ENCODE data around the gene WDFY3. TPM values are rescaled to one million over a fixed set of nuclear protein-coding genes. Genes with fewer than 3 reads are reported as not detected.

Gene WDFY3
- total and polyA plus RNA-seq, 2 of the 4 experiments (the other 2 are of a cell fraction) = 12.5 to 58.1 TPM

DNA sequence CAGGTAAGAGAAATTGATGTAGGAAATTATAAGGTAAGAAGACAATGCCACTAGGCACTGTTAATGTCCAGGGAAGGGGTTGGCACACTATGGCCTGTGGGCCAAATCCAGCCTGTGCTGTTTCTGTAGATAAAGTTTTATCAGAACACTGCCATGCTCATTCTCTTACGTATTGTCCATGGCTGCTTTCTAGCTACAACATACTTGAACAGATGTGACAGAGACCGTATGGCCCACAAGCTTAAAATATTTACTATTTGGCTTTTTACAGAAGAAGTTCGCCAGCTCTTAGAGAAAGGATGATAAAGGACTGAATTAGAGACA lies 215.6 kb downstream of the WDFY3 start:
- H3K36me3 ChIP-seq (ENCODE audit: control insufficient read depth, insufficient read depth, low read length) = peaks cover 32% of the 10 kb centered on the region
- no peak overlapping the region for H3K18ac ChIP-seq (ENCODE audit: low read depth, low read length)
- H2BK120ac ChIP-seq (ENCODE audit: low read depth, low read length) = no peak overlapping the region
- in situ Hi-C loops (cut with MboI; ENCODE audit: low sequenced_read_pairs) (loop anchor here (5.0 kb wide), 1 partner anchor 216 kb away; the partner anchor contains the start of gene WDFY3), dilution Hi-C loops (cut with HindIII; ENCODE audit: low sequenced_read_pairs, unreplicated experiment) (no loop called here), intact Hi-C loops (cut with micrococcal nuclease) (loop anchor here (1.0 to 5.0 kb wide), 3 partner anchors 216 to 1109 kb away; no protein-coding TSS in a partner anchor)
- no peak overlapping the region for H2BK20ac ChIP-seq (ENCODE audit: low read depth, low read length)
- H4K5ac ChIP-seq (ENCODE audit: low read depth, low read length) = no peak overlapping the region
- H2BK5ac ChIP-seq (ENCODE audit: low read depth, low read length, poor library complexity, severe bottlenecking) = no peak overlapping the region
- TF ChIP-seq SMC3 (IDR thresholded peaks at IDR 0.05; ENCODE audit: low read depth, low read length) (no peak), CHD1 (IDR thresholded peaks at IDR 0.05; ENCODE audit: low read depth, low read length) (no peak), RAD21 (IDR thresholded peaks at IDR 0.05; ENCODE audit: low read length) (no peak), NFE2L2 (IDR thresholded peaks at IDR 0.05; ENCODE audit: low read depth, low read length) (no peak), MAZ (IDR thresholded peaks at IDR 0.05; ENCODE audit: borderline replicate concordance, low read depth, low read length) (no peak), FOS (IDR thresholded peaks at IDR 0.05; ENCODE audit: low read depth, low read length) (no peak), RCOR1 (IDR thresholded peaks at IDR 0.05; ENCODE audit: insufficient replicate concordance, low read length) (no peak), BHLHE40 (IDR thresholded peaks at IDR 0.05; ENCODE audit: low read depth, low read length) (no peak)
- TF ChIP-seq, protein P1, sequence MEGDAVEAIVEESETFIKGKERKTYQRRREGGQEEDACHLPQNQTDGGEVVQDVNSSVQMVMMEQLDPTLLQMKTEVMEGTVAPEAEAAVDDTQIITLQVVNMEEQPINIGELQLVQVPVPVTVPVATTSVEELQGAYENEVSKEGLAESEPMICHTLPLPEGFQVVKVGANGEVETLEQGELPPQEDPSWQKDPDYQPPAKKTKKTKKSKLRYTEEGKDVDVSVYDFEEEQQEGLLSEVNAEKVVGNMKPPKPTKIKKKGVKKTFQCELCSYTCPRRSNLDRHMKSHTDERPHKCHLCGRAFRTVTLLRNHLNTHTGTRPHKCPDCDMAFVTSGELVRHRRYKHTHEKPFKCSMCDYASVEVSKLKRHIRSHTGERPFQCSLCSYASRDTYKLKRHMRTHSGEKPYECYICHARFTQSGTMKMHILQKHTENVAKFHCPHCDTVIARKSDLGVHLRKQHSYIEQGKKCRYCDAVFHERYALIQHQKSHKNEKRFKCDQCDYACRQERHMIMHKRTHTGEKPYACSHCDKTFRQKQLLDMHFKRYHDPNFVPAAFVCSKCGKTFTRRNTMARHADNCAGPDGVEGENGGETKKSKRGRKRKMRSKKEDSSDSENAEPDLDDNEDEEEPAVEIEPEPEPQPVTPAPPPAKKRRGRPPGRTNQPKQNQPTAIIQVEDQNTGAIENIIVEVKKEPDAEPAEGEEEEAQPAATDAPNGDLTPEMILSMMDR (conservative IDR thresholded peaks at IDR 0.05; ENCODE audit: low read depth, low read length) = no peak
- TF ChIP-seq, protein P2, sequence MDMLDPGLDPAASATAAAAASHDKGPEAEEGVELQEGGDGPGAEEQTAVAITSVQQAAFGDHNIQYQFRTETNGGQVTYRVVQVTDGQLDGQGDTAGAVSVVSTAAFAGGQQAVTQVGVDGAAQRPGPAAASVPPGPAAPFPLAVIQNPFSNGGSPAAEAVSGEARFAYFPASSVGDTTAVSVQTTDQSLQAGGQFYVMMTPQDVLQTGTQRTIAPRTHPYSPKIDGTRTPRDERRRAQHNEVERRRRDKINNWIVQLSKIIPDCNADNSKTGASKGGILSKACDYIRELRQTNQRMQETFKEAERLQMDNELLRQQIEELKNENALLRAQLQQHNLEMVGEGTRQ (IDR thresholded peaks at IDR 0.05; ENCODE audit: low read depth, low read length) = no peak
- no peak overlapping the region for H3K9ac ChIP-seq (ENCODE audit: low read depth, low read length)
- H3K9me3 ChIP-seq (ENCODE audit: control insufficient read depth, insufficient read depth, low read length) = no peaks in the 10 kb centered on the region
- H4K8ac ChIP-seq (ENCODE audit: low read depth in 2 of 2, low read length in 2 of 2) = no peak overlapping the region
- DNase-seq (no peak), ATAC-seq (ENCODE audit: low read depth) (no peak)
- H3K23ac ChIP-seq (ENCODE audit: low read depth, low read length) = no peak overlapping the region
- CTCF ChIA-PET = interaction anchor here (0.6 to 1.7 kb wide), 12 partner anchors 13 to 314 kb away, joined by 3 to 10 read pairs (median 4); partner anchors contain the start of gene WDFY3
- no peak overlapping the region for H2AK9ac ChIP-seq (replicated peaks; ENCODE audit: low read depth, low read length, poor library complexity)
- H3K56ac ChIP-seq (ENCODE audit: extremely low read depth, insufficient read depth, low read length) = no peak overlapping the region
- H3K27me3 ChIP-seq (ENCODE audit: control insufficient read depth, insufficient read depth, low read length) = no peaks in the 10 kb centered on the region
- no CpG with 5 or more reads among the region's 3 CpGs for WGBS, 2 experiments (ENCODE audit: extremely low coverage in 2 of 2, insufficient read length in 1 of 2)
- no peaks in the 10 kb centered on the region; a peak in 1 of 4 replicates for H3K79me1 ChIP-seq (ENCODE audit: low read depth in 1 of 2, low read length in 2 of 2)
- H2BK15ac ChIP-seq (ENCODE audit: low read depth, low read length) = no peak overlapping the region
- H3K4ac ChIP-seq (ENCODE audit: low read depth, low read length) = no peak overlapping the region
- no TSS peak for BruUV-seq (replicated peaks)
- H4K91ac ChIP-seq (ENCODE audit: insufficient read depth, low read depth, low read length) = no peak overlapping the region
- H3K4me3 ChIP-seq (ENCODE audit: insufficient read depth, low read depth, low read length) = no peak overlapping the region
- H3K4me1 ChIP-seq (ENCODE audit: control insufficient read depth, insufficient read depth, low read length) = no peaks in the 10 kb centered on the region
- no peaks in the 10 kb centered on the region; the same call in 1 of the 2 replicates for H4K20me1 ChIP-seq (ENCODE audit: insufficient read depth, low read length)
- no peak overlapping the region for H2AFZ ChIP-seq (replicated peaks; ENCODE audit: low read length, poor library complexity)
- H3K9me1 ChIP-seq (ENCODE audit: insufficient read depth, low read length) = 0 out of 2 replicates have a peak, but pooled peaks cover 6% of the 10 kb centered on the region
- no peak overlapping the region for H3K27ac ChIP-seq (ENCODE audit: insufficient read depth, low read length)
- no peak overlapping the region for H3K14ac ChIP-seq (replicated peaks; ENCODE audit: low read depth, low read length)
- no peak overlapping the region for H3K4me2 ChIP-seq (ENCODE audit: low read depth, low read length)
- POLR2A ChIA-PET (ENCODE audit: unreplicated experiment) = no interaction called here
- no peak overlapping the region for H2AK5ac ChIP-seq (ENCODE audit: low read depth, low read length)
